Endodermal cell (in vitro differentiated cells): Measurements from ENCODE around the gene SGCG. TPM values are rescaled to one million over a fixed set of nuclear protein-coding genes. Genes with fewer than 3 reads are reported as not detected.

ENCODE experiments used
- DNase-seq: peaks from one replicate; pipeline ENCODE4 v3.0.0-alpha.2; 2017
- H3K27ac ChIP-seq: 2 replicates; pipeline ENCODE4 v1.5.1; 2013; ENCODE audit warnings: mild to moderate bottlenecking, low read depth, low read length, moderate library complexity
- H3K27me3 ChIP-seq: 2 replicates; pipeline ENCODE4 v1.6.1; 2013; ENCODE audit warnings: mild to moderate bottlenecking, low read length, moderate library complexity; ENCODE audit not compliant: insufficient read depth, control insufficient read depth, poor library complexity, severe bottlenecking
- H3K36me3 ChIP-seq: 2 replicates; pipeline ENCODE4 v1.7.0; 2013; ENCODE audit warnings: mild to moderate bottlenecking, low read length, moderate library complexity; ENCODE audit not compliant: control insufficient read depth, insufficient read depth
- H3K4me1 ChIP-seq: one replicate; pipeline ENCODE4 v1.7.0; 2013; ENCODE audit warnings: low read length; ENCODE audit not compliant: control insufficient read depth, insufficient read depth
- H3K4me3 ChIP-seq: 2 replicates; pipeline ENCODE4 v1.5.1; 2013; ENCODE audit warnings: mild to moderate bottlenecking, low read length, moderate library complexity
- H3K9ac ChIP-seq: 2 replicates; pipeline ENCODE4 v1.6.1; 2013; ENCODE audit warnings: mild to moderate bottlenecking, low read length, moderate library complexity; ENCODE audit not compliant: poor library complexity, severe bottlenecking; ENCODE audit errors: extremely low read depth
- H3K9me3 ChIP-seq: 2 replicates; pipeline ENCODE4 v1.6.1; 2013; ENCODE audit warnings: mild to moderate bottlenecking, low read length, moderate library complexity; ENCODE audit not compliant: control insufficient read depth
- H3K27ac Mint-ChIP-seq: 2 replicates; pipeline ENCODE4 v1.8.0; 2020; ENCODE audit warnings: mixed read lengths
- H3K27me3 Mint-ChIP-seq: 2 replicates; pipeline ENCODE4 v1.8.0; 2021; ENCODE audit warnings: mild to moderate bottlenecking, mixed read lengths; ENCODE audit not compliant: insufficient read depth
- H3K36me3 Mint-ChIP-seq: 2 replicates; pipeline ENCODE4 v1.8.0; 2020; ENCODE audit warnings: low read depth, mixed read lengths
- H3K4me1 Mint-ChIP-seq: 2 replicates; pipeline ENCODE4 v1.8.0; 2020; ENCODE audit warnings: mixed read lengths
- H3K4me3 Mint-ChIP-seq: 2 replicates; pipeline ENCODE4 v1.8.0; 2020; ENCODE audit warnings: mild to moderate bottlenecking, moderate library complexity, mixed read lengths
- H3K9me3 Mint-ChIP-seq: 2 replicates; pipeline ENCODE4 v1.8.0; 2020; ENCODE audit warnings: mild to moderate bottlenecking, mixed read lengths
- WGBS, 2 experiments: methylation state at CpG; one replicate each; pipeline versions ENCODE4 v1.1.5 to v1.1.7; 2013; ENCODE audit warnings: missing lambda C conversion rate in 2 of 2, mixed read lengths in 1 of 2; ENCODE audit not compliant: insufficient coverage in 1 of 2, insufficient read length in 1 of 2; 5-methylcytosine and 5-hydroxymethylcytosine counted together
- total RNA-seq, 2 donors: library from RNA; stranded (reverse); fragmentation: NEBNext Ultra II Directional in 1 of 2; extraction: Animal tissue kit (Norgen Biotek cat#: 25700) in 1 of 2; gene quantifications; 2 replicates in 1 of 2; 3 replicates in 1 of 2; pipeline ENCODE4 v1.2.1, GENCODE V29; 2021
- TF ChIP-seq, protein P1 (sequence below): fragments of 200-600 bp; sonication (generic); conservative IDR thresholded peaks from 2 replicates; pipeline ENCODE4 v1.5.0; 2021; ENCODE audit warnings: antibody characterized with exemption, mild to moderate bottlenecking

SGCG gene
- total RNA-seq, 2 donors from 2014 or later, result 0.15 to 0.27 TPM

DNA sequence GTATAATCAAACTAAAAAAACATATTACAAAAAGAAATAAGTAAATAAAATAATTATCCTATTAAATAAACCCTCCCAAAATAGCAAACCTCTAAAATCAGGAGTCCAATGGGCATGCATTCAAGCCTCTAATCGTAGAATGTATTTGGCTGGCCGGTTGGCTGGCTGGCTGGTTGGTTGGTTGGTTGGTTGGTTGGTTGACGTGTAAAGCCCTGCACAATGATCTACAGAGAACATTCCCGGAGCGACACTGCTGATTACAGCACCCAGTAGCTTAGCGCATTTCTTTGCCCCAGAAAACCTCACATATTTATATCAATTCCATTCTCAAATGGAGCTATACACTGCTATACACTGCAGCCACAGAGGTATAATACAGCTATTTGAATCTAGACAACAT lies 187.1 kb downstream of the SGCG start:
- H3K27ac ChIP-seq, result no peak overlapping the region
- H3K4me3 ChIP-seq, result no peak overlapping the region

DNA sequence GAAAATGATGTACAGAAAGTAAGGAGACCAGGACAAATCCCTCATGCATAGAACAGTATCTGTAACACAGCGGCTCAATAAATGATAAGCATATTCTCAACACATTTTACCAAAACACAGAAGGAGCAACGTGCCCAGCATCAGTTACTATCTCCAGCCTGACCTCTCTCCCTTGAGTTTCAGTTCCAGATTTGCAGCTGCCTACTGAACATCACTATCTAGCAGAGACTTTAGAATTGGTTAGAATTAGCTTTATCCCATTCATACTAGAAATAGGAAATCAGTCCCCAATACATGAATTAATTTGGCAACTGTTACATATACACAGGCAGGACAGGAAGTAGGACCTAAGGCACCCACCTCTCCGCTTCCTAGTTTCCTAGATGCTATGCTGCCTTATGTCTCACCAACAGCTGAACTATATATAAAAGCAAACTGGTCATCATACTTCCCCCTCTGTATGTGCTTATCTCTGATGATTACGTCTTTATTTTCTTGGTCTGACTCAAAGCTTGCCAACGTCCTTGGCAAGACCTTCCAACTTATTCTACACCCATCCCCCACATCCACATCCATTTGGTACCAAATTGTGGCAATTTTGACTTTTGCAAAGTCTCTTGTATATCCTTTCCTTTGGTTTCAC lies 191.6 kb downstream of the SGCG start:
- Histone ChIP-seq H3K9me3 (no peaks in the 10 kb centered on the region), H3K36me3 (peaks cover 22% of the 10 kb centered on the region), H3K4me1 (no peaks in the 10 kb centered on the region), H3K9ac (no peak overlapping the region), H3K27me3 (no peaks in the 10 kb centered on the region), H3K4me3 (no peak overlapping the region), H3K27ac (no peak overlapping the region)
- no peak for DNase-seq
- peaks cover 2% of the 10 kb centered on the region for H3K27me3 Mint-ChIP-seq
- no peaks in the 10 kb centered on the region for H3K4me1 Mint-ChIP-seq
- TF ChIP-seq, protein P1, sequence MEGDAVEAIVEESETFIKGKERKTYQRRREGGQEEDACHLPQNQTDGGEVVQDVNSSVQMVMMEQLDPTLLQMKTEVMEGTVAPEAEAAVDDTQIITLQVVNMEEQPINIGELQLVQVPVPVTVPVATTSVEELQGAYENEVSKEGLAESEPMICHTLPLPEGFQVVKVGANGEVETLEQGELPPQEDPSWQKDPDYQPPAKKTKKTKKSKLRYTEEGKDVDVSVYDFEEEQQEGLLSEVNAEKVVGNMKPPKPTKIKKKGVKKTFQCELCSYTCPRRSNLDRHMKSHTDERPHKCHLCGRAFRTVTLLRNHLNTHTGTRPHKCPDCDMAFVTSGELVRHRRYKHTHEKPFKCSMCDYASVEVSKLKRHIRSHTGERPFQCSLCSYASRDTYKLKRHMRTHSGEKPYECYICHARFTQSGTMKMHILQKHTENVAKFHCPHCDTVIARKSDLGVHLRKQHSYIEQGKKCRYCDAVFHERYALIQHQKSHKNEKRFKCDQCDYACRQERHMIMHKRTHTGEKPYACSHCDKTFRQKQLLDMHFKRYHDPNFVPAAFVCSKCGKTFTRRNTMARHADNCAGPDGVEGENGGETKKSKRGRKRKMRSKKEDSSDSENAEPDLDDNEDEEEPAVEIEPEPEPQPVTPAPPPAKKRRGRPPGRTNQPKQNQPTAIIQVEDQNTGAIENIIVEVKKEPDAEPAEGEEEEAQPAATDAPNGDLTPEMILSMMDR, result no peak
- H3K9me3 Mint-ChIP-seq, result no peaks in the 10 kb centered on the region
- no peak overlapping the region for H3K27ac Mint-ChIP-seq
- H3K36me3 Mint-ChIP-seq, result peaks cover 34% of the 10 kb centered on the region
- 79 to 88% methylated on average over 5 of the region's 5 CpGs for WGBS, 2 experiments
- no peak overlapping the region for H3K4me3 Mint-ChIP-seq

More for the DNA sequence above, 187.1 kb downstream of the SGCG start:
- no peak for DNase-seq
- no peak overlapping the region for H3K4me3 Mint-ChIP-seq
- Histone ChIP-seq H3K36me3 (peaks cover 56% of the 10 kb centered on the region), H3K4me1 (no peaks in the 10 kb centered on the region), H3K27me3 (no peaks in the 10 kb centered on the region), H3K9me3 (no peaks in the 10 kb centered on the region), H3K9ac (no peak overlapping the region)
- no peaks in the 10 kb centered on the region for H3K27me3 Mint-ChIP-seq
- no peaks in the 10 kb centered on the region for H3K9me3 Mint-ChIP-seq
- H3K36me3 Mint-ChIP-seq, result peaks cover 66% of the 10 kb centered on the region
- no peak overlapping the region for H3K27ac Mint-ChIP-seq
- TF ChIP-seq, protein P1, result no peak
- no peaks in the 10 kb centered on the region for H3K4me1 Mint-ChIP-seq
- 83 to 98% methylated on average over 1 to 6 of the region's 6 CpGs for WGBS, 2 experiments
